Measurements from ENCODE around the gene CBFA2T3. TPM values are rescaled to one million over a fixed set of nuclear protein-coding genes. Genes with fewer than 3 reads are reported as not detected.
A peak's percentile ranks its signal among the peaks of the same experiment; 100 is the strongest.

Gene CBFA2T3
- total RNA-seq, 2 donors from 2014 or later, result 10.1 to 10.5 TPM

DNA sequence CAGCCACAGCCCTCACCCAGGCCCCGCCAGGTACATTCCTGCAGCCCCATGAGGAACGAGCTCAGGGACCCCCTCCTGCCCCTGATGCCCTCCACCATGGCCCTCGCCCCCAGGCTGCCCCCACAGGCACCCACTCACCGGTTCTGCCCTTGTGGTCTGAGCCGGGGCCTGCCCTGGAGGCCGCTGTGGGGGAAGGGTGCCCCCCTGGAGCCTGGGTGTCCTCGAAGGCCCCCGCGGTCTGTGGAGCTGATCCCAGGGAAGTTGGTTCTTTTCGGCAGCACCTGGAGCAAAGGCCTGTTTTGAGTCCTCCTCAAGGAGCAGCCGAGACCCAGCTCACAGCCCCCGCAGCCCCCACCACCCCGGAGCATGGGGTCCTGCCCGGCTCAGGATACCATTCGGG lies 112.9 kb downstream of the CBFA2T3 start:
- Histone ChIP-seq H3K4me1 (no peaks in the 10 kb centered on the region), H3K36me3 (no peaks in the 10 kb centered on the region), H3K9ac (ENCODE audit: low read depth in 2 of 2, low read length in 2 of 2) (no peak overlapping the region), H3K4me3 (no peak overlapping the region), H3K9me3 (no peaks in the 10 kb centered on the region), H3K27me3 (no peaks in the 10 kb centered on the region), H3K27ac (no peak overlapping the region)
- intact Hi-C loops (cut with DNase I), result no loop called here
- no peak for DNase-seq
- TF ChIP-seq, protein P1, sequence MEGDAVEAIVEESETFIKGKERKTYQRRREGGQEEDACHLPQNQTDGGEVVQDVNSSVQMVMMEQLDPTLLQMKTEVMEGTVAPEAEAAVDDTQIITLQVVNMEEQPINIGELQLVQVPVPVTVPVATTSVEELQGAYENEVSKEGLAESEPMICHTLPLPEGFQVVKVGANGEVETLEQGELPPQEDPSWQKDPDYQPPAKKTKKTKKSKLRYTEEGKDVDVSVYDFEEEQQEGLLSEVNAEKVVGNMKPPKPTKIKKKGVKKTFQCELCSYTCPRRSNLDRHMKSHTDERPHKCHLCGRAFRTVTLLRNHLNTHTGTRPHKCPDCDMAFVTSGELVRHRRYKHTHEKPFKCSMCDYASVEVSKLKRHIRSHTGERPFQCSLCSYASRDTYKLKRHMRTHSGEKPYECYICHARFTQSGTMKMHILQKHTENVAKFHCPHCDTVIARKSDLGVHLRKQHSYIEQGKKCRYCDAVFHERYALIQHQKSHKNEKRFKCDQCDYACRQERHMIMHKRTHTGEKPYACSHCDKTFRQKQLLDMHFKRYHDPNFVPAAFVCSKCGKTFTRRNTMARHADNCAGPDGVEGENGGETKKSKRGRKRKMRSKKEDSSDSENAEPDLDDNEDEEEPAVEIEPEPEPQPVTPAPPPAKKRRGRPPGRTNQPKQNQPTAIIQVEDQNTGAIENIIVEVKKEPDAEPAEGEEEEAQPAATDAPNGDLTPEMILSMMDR (IDR thresholded peaks at IDR 0.05), result no peak

DNA sequence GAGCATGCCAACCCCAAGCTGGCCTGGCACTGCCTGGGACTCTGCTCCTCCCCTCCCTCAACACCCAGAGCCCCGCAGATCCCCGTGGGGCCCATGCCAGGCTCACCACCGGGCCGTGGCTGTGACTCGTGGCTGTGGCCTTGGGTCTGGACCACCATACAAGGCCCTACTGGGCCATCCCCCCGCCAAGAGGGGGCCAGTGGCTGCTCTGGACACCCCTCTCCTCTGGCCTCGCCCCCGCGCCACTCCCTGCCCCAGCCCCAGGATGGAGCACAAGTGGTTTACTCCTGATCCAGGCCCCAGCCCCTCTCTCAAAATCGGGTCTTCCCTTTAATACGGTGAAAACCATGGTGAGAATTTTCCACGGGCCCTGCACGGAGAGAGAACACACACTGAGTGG lies 113.6 kb downstream of the CBFA2T3 start:
- Histone ChIP-seq H3K27ac (no peak overlapping the region), H3K36me3 (no peaks in the 10 kb centered on the region), H3K4me1 (no peaks in the 10 kb centered on the region), H3K4me3 (no peak overlapping the region), H3K27me3 (no peaks in the 10 kb centered on the region), H3K9ac (ENCODE audit: low read depth in 2 of 2, low read length in 2 of 2) (no peak overlapping the region), H3K9me3 (no peaks in the 10 kb centered on the region)
- TF ChIP-seq, protein P1 (IDR thresholded peaks at IDR 0.05), result no peak
- intact Hi-C loops (cut with DNase I), result no loop called here
- no peak for DNase-seq

DNA sequence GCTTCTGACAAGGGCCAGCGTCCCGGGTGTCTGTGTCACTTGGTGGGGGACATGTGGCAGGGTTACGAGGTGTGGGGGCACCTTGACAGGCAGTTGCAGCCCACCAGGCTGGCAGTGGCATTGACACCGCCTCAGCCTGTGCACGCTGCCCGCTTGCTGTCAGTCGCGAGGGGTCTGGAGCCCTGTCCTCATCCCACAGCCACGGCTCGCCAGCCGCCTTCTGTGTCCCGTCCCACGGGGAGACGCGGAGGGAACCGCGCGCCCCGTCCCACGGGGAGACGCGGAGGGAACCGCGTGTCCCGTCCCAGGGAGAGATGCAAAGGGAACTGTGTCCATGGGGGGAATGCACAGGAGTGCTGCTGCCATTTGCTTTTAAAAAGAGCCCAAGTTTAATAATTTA lies 114.0 kb downstream of the CBFA2T3 start:
- Histone ChIP-seq H3K4me1 (peaks cover 3% of the 10 kb centered on the region), H3K4me3 (no peak overlapping the region), H3K9ac (ENCODE audit: low read depth in 2 of 2, low read length in 2 of 2) (no peak overlapping the region), H3K9me3 (no peaks in the 10 kb centered on the region), H3K27me3 (no peaks in the 10 kb centered on the region), H3K36me3 (no peaks in the 10 kb centered on the region), H3K27ac (no peak overlapping the region)
- intact Hi-C loops (cut with DNase I), result no loop called here
- no peak for DNase-seq
- TF ChIP-seq, protein P1 (IDR thresholded peaks at IDR 0.05), result no peak

- TF ChIP-seq, protein P1 (IDR thresholded peaks at IDR 0.05), result no peak
- no peak for DNase-seq
- Histone ChIP-seq H3K9ac (ENCODE audit: low read depth in 2 of 2, low read length in 2 of 2) (peak overlapping the region in 1 of 2 donors; percentile 9), H3K27ac (no peak overlapping the region), H3K9me3 (no peaks in the 10 kb centered on the region), H3K27me3 (no peaks in the 10 kb centered on the region), H3K36me3 (no peaks in the 10 kb centered on the region), H3K4me3 (no peak overlapping the region), H3K4me1 (peaks cover 5% of the 10 kb centered on the region)
- intact Hi-C loops (cut with DNase I), result no loop called here
Measured at GRCh38 chr16:88861359-88861758, 115.6 kb downstream of the CBFA2T3 start.

- no peaks in the 10 kb centered on the region for H3K9me3 ChIP-seq
- peaks cover 12% of the 10 kb centered on the region for H3K4me1 ChIP-seq
- no peak overlapping the region for H3K4me3 ChIP-seq
- no peaks in the 10 kb centered on the region for H3K27me3 ChIP-seq
- no peak overlapping the region for H3K27ac ChIP-seq
- intact Hi-C loops (cut with DNase I), result loop anchor here (5.0 to 10.0 kb wide), 3 partner anchors 47 to 405 kb away; partner anchors contain the start of genes APRT, ZFPM1 and ZNF778
- H3K36me3 ChIP-seq, result no peaks in the 10 kb centered on the region
- no peak overlapping the region for H3K9ac ChIP-seq (ENCODE audit: low read depth in 2 of 2, low read length in 2 of 2)
- DNase-seq, result no peak
- TF ChIP-seq, protein P1 (IDR thresholded peaks at IDR 0.05), result no peak
Measured at GRCh38 chr16:88859381-88860091, 117.5 kb downstream of the CBFA2T3 start.

Data from colonic mucosa (tissue), 4 donors.